ENCODE results near the gene TXNRD2.

DNA sequence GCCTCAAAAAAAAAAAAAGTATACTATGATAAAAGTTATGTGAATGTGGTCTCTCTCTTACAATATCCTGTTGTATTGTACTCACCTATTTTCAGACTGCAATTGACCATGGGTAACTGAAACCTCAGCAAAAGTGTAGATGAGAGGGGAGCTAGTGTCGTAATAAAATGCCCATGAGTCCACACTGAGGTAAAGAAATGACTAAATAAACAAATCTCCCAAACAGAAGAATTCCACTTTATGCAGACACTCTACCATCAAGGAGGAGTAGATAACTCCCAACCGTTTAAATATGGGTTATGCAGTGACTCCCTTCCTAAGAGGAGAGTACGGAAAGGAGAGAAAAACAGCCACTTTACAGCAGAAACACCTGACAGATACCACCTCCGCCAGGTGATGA lies 101.6 kb downstream of the TXNRD2 start:
- TF ChIP-seq, protein P1, sequence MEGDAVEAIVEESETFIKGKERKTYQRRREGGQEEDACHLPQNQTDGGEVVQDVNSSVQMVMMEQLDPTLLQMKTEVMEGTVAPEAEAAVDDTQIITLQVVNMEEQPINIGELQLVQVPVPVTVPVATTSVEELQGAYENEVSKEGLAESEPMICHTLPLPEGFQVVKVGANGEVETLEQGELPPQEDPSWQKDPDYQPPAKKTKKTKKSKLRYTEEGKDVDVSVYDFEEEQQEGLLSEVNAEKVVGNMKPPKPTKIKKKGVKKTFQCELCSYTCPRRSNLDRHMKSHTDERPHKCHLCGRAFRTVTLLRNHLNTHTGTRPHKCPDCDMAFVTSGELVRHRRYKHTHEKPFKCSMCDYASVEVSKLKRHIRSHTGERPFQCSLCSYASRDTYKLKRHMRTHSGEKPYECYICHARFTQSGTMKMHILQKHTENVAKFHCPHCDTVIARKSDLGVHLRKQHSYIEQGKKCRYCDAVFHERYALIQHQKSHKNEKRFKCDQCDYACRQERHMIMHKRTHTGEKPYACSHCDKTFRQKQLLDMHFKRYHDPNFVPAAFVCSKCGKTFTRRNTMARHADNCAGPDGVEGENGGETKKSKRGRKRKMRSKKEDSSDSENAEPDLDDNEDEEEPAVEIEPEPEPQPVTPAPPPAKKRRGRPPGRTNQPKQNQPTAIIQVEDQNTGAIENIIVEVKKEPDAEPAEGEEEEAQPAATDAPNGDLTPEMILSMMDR (conservative IDR thresholded peaks at IDR 0.05; ENCODE audit: low read depth, low read length): no peak
- TF ChIP-seq RCOR1 (IDR thresholded peaks at IDR 0.05; ENCODE audit: insufficient replicate concordance, low read length) (no peak), FOS (IDR thresholded peaks at IDR 0.05; ENCODE audit: low read depth, low read length) (no peak), NFE2L2 (IDR thresholded peaks at IDR 0.05; ENCODE audit: low read depth, low read length) (no peak), RFX5 (IDR thresholded peaks at IDR 0.05; ENCODE audit: low read depth, low read length) (no peak), POLR2A (IDR thresholded peaks at IDR 0.05; ENCODE audit: low read depth, low read length) (no peak), BHLHE40 (IDR thresholded peaks at IDR 0.05; ENCODE audit: low read depth, low read length) (no peak), RAD21 (IDR thresholded peaks at IDR 0.05; ENCODE audit: low read length) (no peak)
- TF ChIP-seq, protein P2, sequence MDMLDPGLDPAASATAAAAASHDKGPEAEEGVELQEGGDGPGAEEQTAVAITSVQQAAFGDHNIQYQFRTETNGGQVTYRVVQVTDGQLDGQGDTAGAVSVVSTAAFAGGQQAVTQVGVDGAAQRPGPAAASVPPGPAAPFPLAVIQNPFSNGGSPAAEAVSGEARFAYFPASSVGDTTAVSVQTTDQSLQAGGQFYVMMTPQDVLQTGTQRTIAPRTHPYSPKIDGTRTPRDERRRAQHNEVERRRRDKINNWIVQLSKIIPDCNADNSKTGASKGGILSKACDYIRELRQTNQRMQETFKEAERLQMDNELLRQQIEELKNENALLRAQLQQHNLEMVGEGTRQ (IDR thresholded peaks at IDR 0.05; ENCODE audit: low read depth, low read length): no peak
- TF ChIP-seq, protein P3, sequence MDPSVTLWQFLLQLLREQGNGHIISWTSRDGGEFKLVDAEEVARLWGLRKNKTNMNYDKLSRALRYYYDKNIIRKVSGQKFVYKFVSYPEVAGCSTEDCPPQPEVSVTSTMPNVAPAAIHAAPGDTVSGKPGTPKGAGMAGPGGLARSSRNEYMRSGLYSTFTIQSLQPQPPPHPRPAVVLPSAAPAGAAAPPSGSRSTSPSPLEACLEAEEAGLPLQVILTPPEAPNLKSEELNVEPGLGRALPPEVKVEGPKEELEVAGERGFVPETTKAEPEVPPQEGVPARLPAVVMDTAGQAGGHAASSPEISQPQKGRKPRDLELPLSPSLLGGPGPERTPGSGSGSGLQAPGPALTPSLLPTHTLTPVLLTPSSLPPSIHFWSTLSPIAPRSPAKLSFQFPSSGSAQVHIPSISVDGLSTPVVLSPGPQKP (IDR thresholded peaks at IDR 0.05; ENCODE audit: borderline replicate concordance, low read depth, low read length): no peak

Measured in IMR-90 (cell line).